SK-N-SH (cell line): ENCODE measurements around the gene TFCP2L1. TPM values are rescaled to one million over a fixed set of nuclear protein-coding genes. Genes with fewer than 3 reads are reported as not detected.

Experiments
- CTCF ChIA-PET: fragments of 300-600, 350-600 bp; formaldehyde crosslinking; extraction: SDS; loops from one replicate; lab custom pipeline; 2021; lab: Yijun Ruan, JAX
- POLR2A ChIA-PET: fragments of 350-600 bp; sonication (Branson Sonifier 250); formaldehyde crosslinking; extraction: SDS; loops from one replicate; lab custom pipeline; 2020; ENCODE audit warnings: antibody characterized with exemption, inconsistent platforms; lab: Yijun Ruan, JAX
- DNase-seq: peaks from one replicate; pipeline ENCODE4 v3.0.0; 2012
- H2AFZ ChIP-seq: fragments of 200-600 bp; sonication (generic); 2 replicates; pipeline ENCODE4 v1.8.1; 2016; ENCODE audit warnings: antibody characterized with exemption, mild to moderate bottlenecking, low read depth
- H3F3A ChIP-seq: fragments of 200-600 bp; sonication (generic); replicated peaks from 2 replicates; pipeline ENCODE3; 2016; ENCODE audit warnings: antibody characterized with exemption, mild to moderate bottlenecking; ENCODE audit not compliant: insufficient read depth
- H3K27ac ChIP-seq, 2 experiments: fragments of 200-500 bp in 1 of 2; fragments of 200-600 bp in 1 of 2; sonication (Bioruptor generic) in 1 of 2; sonication (generic), shearing (Covaris generic) in 1 of 2; 2 replicates each; pipeline versions ENCODE4 v1.5.1 to v1.6.1; 2014 to 2016; ENCODE audit warnings: low read depth in 2 of 2, inconsistent platforms in 1 of 2, low read length in 1 of 2, mild to moderate bottlenecking in 1 of 2, mixed read lengths in 1 of 2
- H3K27me3 ChIP-seq: fragments of 200-600 bp; sonication (generic), shearing (Covaris generic); 2 replicates; pipeline ENCODE4 v1.6.1; 2016; ENCODE audit warnings: mixed run types; ENCODE audit not compliant: insufficient read depth
- H3K36me3 ChIP-seq, 2 experiments: fragments of 200-500 bp in 1 of 2; fragments of 200-600 bp in 1 of 2; sonication (Bioruptor generic) in 1 of 2; sonication (generic) in 1 of 2; replicated peaks in 1 of 2; 2 replicates each; pipeline versions ENCODE3 to v1.5.1; 2014 to 2016; ENCODE audit warnings: low read length in 1 of 2, mild to moderate bottlenecking in 1 of 2; ENCODE audit not compliant: insufficient read depth in 2 of 2, control insufficient read depth in 1 of 2
- H3K4me1 ChIP-seq, 2 experiments: fragments of 200-500 bp in 1 of 2; fragments of 200-600 bp in 1 of 2; sonication (Bioruptor generic) in 1 of 2; sonication (generic), shearing (Covaris generic) in 1 of 2; 2 replicates each; pipeline versions ENCODE4 v1.5.1 to v1.6.1; 2014 to 2016; ENCODE audit warnings: low read depth in 1 of 2, low read length in 1 of 2, mixed run types in 1 of 2; ENCODE audit not compliant: insufficient read depth in 2 of 2, control insufficient read depth in 1 of 2
- H3K4me2 ChIP-seq: fragments of 200-600 bp; sonication (generic), shearing (Covaris generic); 2 replicates; pipeline ENCODE4 v1.6.1; 2017; ENCODE audit warnings: mixed run types
- H3K4me3 ChIP-seq, 2 experiments: fragments of 200-500 bp in 1 of 2; fragments of 200-600 bp in 1 of 2; sonication (Bioruptor generic) in 1 of 2; sonication (generic), shearing (Covaris generic) in 1 of 2; 2 replicates each; pipeline versions ENCODE4 v1.5.1 to v1.8.1; 2014 to 2016; ENCODE audit warnings: low read depth in 2 of 2, inconsistent platforms in 1 of 2, low read length in 1 of 2, mild to moderate bottlenecking in 1 of 2, mixed read lengths in 1 of 2, moderate library complexity in 1 of 2
- H3K79me2 ChIP-seq: fragments of 200-600 bp; sonication (generic); 2 replicates; pipeline ENCODE4 v1.8.1; 2017; ENCODE audit warnings: mild to moderate bottlenecking; ENCODE audit not compliant: insufficient read depth
- H3K9ac ChIP-seq: fragments of 200-600 bp; sonication (generic); 2 replicates; pipeline ENCODE4 v1.6.1; 2017; ENCODE audit warnings: mixed run types
- H3K9me2 ChIP-seq: fragments of 200-600 bp; sonication (generic); 2 replicates; pipeline ENCODE4 v1.6.1; 2017; ENCODE audit warnings: mixed run types
- H3K9me3 ChIP-seq: fragments of 200-600 bp; sonication (generic); 2 replicates; pipeline ENCODE4 v1.6.1; 2017; ENCODE audit warnings: mixed run types, mild to moderate bottlenecking, moderate library complexity
- H4K20me1 ChIP-seq: fragments of 200-600 bp; sonication (generic); 2 replicates; pipeline ENCODE4 v1.6.1; 2017; ENCODE audit warnings: mild to moderate bottlenecking, mixed run types; ENCODE audit not compliant: insufficient read depth
- CHD2 ChIP-seq: fragments of 150-350 bp; IDR thresholded peaks from 2 replicates; pipeline ENCODE4 v1.6.1; 2018; ENCODE audit warnings: low read length; ENCODE audit not compliant: partially characterized antibody
- ELF1 ChIP-seq: IDR thresholded peaks from 2 replicates; pipeline ENCODE4 v1.4.0; 2012
- EP300 ChIP-seq, 2 experiments: IDR thresholded peaks; 2 replicates each; pipeline versions ENCODE4 v1.4.0 to v1.6.1; 2012; ENCODE audit warnings: borderline replicate concordance in 1 of 2, low read depth in 1 of 2, low read length in 1 of 2
- FOXJ3 ChIP-seq: sonication (generic); formaldehyde crosslinking; IDR thresholded peaks from 2 replicates; pipeline ENCODE4 v1.5.1; 2020; ENCODE audit warnings: mild to moderate bottlenecking, missing genetic modification reagents
- FOXM1 ChIP-seq: IDR thresholded peaks from 2 replicates; pipeline ENCODE4 v1.4.0; 2012; ENCODE audit warnings: low read depth, mild to moderate bottlenecking
- GATA2 ChIP-seq: sonication (generic); formaldehyde crosslinking; IDR thresholded peaks from 2 replicates; pipeline ENCODE4 v1.5.0; 2020; ENCODE audit warnings: mild to moderate bottlenecking, missing genetic modification reagents
- JUND ChIP-seq: IDR thresholded peaks from 2 replicates; pipeline ENCODE4 v1.4.0; 2012
- NFIC ChIP-seq: IDR thresholded peaks from 2 replicates; pipeline ENCODE4 v1.4.0; 2012; ENCODE audit warnings: borderline replicate concordance
- NRF1 ChIP-seq: IDR thresholded peaks from 2 replicates; pipeline ENCODE4 v1.6.1; 2012; ENCODE audit warnings: low read depth, mild to moderate bottlenecking, low read length
- RFX5 ChIP-seq: IDR thresholded peaks from 2 replicates; pipeline ENCODE4 v1.6.1; 2012; ENCODE audit warnings: mild to moderate bottlenecking, improper control_type of control experiment, low read length
- RXRA ChIP-seq: IDR thresholded peaks from 2 replicates; pipeline ENCODE4 v1.4.0; 2012; ENCODE audit warnings: low read depth, mild to moderate bottlenecking, borderline replicate concordance
- WGBS: methylation state at CpG from one replicate; pipeline ENCODE4 v1.1.6; 2017; ENCODE audit warnings: low lambda C conversion rate; 5-methylcytosine and 5-hydroxymethylcytosine counted together
- polyA plus RNA-seq, 3 experiments: library from polyadenylated mRNA; depleted of rRNA; stranded (reverse); fragments of >200 nt; gene quantifications; 2 replicates each; pipeline ENCODE4 v1.2.3, GENCODE V29; 2012
- TF ChIP-seq, protein P1 (sequence below): fragments of 150-350 bp; IDR thresholded peaks from 2 replicates; pipeline ENCODE4 v1.6.1; 2016; ENCODE audit warnings: mild to moderate bottlenecking, low read depth, low read length
- TF ChIP-seq, protein P2 (sequence below): IDR thresholded peaks from 2 replicates; pipeline ENCODE4 v1.6.1; 2012; ENCODE audit warnings: mild to moderate bottlenecking, low read depth, low read length, moderate library complexity
- TF ChIP-seq, protein P3 (sequence below): IDR thresholded peaks from 2 replicates; pipeline ENCODE4; 2012
- TF ChIP-seq, protein P4 (sequence below): fragments of 200-600 bp; sonication (generic); IDR thresholded peaks from 2 replicates; pipeline ENCODE4 v1.6.1; 2017; ENCODE audit warnings: antibody characterized with exemption, mild to moderate bottlenecking, moderate library complexity
- TF ChIP-seq, protein P5 (sequence below): fragments of 150-350 bp; IDR thresholded peaks from 2 replicates; pipeline ENCODE4 v1.6.1; 2017; ENCODE audit warnings: antibody characterized with exemption, low read length, low read depth, borderline replicate concordance

Gene TFCP2L1
- polyA plus RNA-seq, 1 of the 3 experiments (the other 2 are of a cell fraction) = not detected

DNA sequence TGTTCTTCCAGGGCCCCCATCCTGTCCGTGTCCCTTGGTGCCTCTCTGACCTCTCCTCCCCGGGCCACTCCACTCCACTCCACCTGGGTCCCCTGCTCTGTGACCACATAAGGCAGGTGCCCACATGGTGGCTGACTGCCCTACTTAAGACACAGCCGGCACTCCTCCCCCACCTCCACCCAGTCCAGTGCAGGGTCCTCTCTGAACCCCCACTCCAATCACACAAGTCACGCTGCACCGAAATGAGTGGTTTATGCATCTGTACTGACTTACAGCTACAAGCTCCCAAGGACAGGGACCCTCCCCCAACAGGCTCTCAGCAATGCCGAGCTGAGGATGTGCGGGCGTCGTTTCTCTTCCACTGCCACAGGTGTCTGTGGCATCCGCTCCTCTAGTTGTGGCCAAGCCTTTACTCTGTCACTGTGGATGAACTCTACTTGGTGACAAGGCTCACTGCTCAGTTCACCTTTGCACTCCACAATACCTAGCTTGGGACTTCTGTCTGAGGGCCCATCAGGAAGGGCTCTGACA is 48.3 kb downstream of the TFCP2L1 start (continued):
- TF ChIP-seq, protein P1, sequence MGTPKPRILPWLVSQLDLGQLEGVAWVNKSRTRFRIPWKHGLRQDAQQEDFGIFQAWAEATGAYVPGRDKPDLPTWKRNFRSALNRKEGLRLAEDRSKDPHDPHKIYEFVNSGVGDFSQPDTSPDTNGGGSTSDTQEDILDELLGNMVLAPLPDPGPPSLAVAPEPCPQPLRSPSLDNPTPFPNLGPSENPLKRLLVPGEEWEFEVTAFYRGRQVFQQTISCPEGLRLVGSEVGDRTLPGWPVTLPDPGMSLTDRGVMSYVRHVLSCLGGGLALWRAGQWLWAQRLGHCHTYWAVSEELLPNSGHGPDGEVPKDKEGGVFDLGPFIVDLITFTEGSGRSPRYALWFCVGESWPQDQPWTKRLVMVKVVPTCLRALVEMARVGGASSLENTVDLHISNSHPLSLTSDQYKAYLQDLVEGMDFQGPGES = no peak

DNA sequence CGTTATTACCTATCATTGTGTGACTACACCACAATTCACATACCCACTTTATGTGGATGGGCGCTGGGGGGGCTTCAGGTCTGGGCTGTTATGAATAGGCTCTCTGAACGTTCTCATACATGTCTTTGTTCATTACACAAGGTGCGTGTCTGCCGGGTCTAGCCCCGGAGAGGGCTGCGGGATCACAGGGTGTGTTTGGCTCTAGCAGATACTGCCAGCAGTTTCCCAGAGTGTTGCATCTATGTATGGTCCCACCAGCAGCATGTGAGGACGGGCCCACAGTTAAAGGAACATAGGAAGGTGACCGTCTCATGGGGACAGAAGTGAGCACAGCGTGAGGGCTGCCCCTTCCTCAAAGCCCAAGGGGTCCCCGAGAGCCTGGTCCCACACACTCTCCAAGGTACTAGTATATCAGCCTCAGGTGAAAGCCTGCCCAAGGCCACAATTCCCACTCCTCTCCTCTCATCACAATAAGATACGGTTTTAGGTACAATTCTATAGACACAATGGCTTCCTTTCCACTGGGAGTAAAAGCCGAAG is 48.8 kb downstream of the TFCP2L1 start:
- no peaks in the 10 kb centered on the region for H3K9me2 ChIP-seq
- H3K27ac ChIP-seq = no peak overlapping the region
- no peak for DNase-seq

More for the DNA sequence above, 48.8 kb downstream of the TFCP2L1 start:
- Histone ChIP-seq H3F3A (no peaks in the 10 kb centered on the region), H3K4me2 (no peak overlapping the region), H3K79me2 (no peaks in the 10 kb centered on the region), H3K4me1 (no peaks in the 10 kb centered on the region), H3K27me3 (peaks cover 17% of the 10 kb centered on the region; the same call in 1 of the 2 replicates), H3K9ac (no peak overlapping the region), H3K4me3 (no peak overlapping the region), H3K9me3 (no peaks in the 10 kb centered on the region), H2AFZ (no peak overlapping the region), H4K20me1 (no peaks in the 10 kb centered on the region), H3K36me3 (no peaks in the 10 kb centered on the region)
- ChIA-PET POLR2A (no interaction called here), CTCF (no interaction called here)
- 54% methylated on average over 12 of the region's 13 CpGs for WGBS
- TF ChIP-seq RXRA (no peak), RFX5 (no peak), ELF1 (no peak), NRF1 (no peak), EP300 (IDR thresholded peaks at IDR 0.05; ENCODE audit: borderline replicate concordance in 1 of 2, low read depth in 1 of 2, low read length in 1 of 2) (no peak), NFIC (no peak), CHD2 (no peak), FOXJ3 (CRISPR knock-in tag) (no peak), JUND (no peak), FOXM1 (no peak), GATA2 (CRISPR knock-in tag) (no peak)
- TF ChIP-seq, protein P2, sequence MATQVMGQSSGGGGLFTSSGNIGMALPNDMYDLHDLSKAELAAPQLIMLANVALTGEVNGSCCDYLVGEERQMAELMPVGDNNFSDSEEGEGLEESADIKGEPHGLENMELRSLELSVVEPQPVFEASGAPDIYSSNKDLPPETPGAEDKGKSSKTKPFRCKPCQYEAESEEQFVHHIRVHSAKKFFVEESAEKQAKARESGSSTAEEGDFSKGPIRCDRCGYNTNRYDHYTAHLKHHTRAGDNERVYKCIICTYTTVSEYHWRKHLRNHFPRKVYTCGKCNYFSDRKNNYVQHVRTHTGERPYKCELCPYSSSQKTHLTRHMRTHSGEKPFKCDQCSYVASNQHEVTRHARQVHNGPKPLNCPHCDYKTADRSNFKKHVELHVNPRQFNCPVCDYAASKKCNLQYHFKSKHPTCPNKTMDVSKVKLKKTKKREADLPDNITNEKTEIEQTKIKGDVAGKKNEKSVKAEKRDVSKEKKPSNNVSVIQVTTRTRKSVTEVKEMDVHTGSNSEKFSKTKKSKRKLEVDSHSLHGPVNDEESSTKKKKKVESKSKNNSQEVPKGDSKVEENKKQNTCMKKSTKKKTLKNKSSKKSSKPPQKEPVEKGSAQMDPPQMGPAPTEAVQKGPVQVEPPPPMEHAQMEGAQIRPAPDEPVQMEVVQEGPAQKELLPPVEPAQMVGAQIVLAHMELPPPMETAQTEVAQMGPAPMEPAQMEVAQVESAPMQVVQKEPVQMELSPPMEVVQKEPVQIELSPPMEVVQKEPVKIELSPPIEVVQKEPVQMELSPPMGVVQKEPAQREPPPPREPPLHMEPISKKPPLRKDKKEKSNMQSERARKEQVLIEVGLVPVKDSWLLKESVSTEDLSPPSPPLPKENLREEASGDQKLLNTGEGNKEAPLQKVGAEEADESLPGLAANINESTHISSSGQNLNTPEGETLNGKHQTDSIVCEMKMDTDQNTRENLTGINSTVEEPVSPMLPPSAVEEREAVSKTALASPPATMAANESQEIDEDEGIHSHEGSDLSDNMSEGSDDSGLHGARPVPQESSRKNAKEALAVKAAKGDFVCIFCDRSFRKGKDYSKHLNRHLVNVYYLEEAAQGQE = no peak
- TF ChIP-seq, protein P3, sequence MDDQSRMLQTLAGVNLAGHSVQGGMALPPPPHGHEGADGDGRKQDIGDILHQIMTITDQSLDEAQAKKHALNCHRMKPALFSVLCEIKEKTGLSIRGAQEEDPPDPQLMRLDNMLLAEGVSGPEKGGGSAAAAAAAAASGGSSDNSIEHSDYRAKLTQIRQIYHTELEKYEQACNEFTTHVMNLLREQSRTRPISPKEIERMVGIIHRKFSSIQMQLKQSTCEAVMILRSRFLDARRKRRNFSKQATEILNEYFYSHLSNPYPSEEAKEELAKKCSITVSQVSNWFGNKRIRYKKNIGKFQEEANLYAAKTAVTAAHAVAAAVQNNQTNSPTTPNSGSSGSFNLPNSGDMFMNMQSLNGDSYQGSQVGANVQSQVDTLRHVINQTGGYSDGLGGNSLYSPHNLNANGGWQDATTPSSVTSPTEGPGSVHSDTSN = no peak
- TF ChIP-seq, protein P4, sequence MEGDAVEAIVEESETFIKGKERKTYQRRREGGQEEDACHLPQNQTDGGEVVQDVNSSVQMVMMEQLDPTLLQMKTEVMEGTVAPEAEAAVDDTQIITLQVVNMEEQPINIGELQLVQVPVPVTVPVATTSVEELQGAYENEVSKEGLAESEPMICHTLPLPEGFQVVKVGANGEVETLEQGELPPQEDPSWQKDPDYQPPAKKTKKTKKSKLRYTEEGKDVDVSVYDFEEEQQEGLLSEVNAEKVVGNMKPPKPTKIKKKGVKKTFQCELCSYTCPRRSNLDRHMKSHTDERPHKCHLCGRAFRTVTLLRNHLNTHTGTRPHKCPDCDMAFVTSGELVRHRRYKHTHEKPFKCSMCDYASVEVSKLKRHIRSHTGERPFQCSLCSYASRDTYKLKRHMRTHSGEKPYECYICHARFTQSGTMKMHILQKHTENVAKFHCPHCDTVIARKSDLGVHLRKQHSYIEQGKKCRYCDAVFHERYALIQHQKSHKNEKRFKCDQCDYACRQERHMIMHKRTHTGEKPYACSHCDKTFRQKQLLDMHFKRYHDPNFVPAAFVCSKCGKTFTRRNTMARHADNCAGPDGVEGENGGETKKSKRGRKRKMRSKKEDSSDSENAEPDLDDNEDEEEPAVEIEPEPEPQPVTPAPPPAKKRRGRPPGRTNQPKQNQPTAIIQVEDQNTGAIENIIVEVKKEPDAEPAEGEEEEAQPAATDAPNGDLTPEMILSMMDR = no peak
- TF ChIP-seq, protein P5, sequence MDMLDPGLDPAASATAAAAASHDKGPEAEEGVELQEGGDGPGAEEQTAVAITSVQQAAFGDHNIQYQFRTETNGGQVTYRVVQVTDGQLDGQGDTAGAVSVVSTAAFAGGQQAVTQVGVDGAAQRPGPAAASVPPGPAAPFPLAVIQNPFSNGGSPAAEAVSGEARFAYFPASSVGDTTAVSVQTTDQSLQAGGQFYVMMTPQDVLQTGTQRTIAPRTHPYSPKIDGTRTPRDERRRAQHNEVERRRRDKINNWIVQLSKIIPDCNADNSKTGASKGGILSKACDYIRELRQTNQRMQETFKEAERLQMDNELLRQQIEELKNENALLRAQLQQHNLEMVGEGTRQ = no peak
